ENCODE measurements around the gene VTCN1. TPM values are rescaled to one million over a fixed set of nuclear protein-coding genes. Genes with fewer than 3 reads are reported as not detected.

The VTCN1 gene
- total RNA-seq, 3 donors from 2014 or later = 0.16 to 97.0 (median 52.1) TPM

DNA sequence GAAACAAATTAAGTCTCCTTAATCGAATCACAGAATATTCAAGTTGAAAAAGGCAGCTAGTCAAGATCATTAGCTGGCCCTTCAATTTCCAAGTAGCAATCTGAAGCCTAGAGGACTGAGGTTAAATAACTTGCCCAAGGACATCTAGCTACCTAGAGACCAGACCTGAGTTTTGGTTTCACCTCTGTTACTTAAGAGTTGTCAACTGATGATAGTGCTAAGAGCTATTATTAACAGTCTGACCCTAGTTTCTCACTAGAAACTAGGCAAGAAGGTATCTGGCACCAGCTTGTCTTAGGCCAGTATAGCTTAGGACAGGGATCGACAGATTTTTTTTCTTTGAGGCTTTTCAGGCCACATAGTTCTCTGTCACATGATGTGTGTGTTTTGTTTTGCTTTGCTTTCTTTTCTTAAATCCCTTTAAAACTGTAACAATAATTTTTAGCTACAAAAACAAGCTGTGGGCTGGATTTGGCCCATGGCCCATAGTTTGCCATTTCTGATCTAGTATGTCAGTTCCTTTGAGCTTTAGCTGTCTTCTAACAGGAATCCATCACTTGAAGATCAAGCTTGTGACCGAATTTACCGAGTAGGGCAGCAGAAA is 112.3 kb downstream of the VTCN1 start:
- TF ChIP-seq POLR2AphosphoS5 (IDR thresholded peaks at IDR 0.05) (no peak), POLR2A (IDR thresholded peaks at IDR 0.05) (no peak)
- TF ChIP-seq, protein P1, sequence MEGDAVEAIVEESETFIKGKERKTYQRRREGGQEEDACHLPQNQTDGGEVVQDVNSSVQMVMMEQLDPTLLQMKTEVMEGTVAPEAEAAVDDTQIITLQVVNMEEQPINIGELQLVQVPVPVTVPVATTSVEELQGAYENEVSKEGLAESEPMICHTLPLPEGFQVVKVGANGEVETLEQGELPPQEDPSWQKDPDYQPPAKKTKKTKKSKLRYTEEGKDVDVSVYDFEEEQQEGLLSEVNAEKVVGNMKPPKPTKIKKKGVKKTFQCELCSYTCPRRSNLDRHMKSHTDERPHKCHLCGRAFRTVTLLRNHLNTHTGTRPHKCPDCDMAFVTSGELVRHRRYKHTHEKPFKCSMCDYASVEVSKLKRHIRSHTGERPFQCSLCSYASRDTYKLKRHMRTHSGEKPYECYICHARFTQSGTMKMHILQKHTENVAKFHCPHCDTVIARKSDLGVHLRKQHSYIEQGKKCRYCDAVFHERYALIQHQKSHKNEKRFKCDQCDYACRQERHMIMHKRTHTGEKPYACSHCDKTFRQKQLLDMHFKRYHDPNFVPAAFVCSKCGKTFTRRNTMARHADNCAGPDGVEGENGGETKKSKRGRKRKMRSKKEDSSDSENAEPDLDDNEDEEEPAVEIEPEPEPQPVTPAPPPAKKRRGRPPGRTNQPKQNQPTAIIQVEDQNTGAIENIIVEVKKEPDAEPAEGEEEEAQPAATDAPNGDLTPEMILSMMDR (IDR thresholded peaks at IDR 0.05) = no peak
- no peaks in the 10 kb centered on the region for H3K36me3 ChIP-seq
- no peaks in the 10 kb centered on the region for H3K27me3 ChIP-seq
- H3K9me3 ChIP-seq = no peaks in the 10 kb centered on the region
- DNase-seq (ENCODE audit: low spot score in 2 of 2) = no peak
- intact Hi-C loops (cut with DNase I; ENCODE audit: low total_unique reads) = no loop called here
- no peak overlapping the region for H3K27ac ChIP-seq
- no peak overlapping the region for H3K4me3 ChIP-seq
- no peaks in the 10 kb centered on the region for H3K4me1 ChIP-seq

DNA sequence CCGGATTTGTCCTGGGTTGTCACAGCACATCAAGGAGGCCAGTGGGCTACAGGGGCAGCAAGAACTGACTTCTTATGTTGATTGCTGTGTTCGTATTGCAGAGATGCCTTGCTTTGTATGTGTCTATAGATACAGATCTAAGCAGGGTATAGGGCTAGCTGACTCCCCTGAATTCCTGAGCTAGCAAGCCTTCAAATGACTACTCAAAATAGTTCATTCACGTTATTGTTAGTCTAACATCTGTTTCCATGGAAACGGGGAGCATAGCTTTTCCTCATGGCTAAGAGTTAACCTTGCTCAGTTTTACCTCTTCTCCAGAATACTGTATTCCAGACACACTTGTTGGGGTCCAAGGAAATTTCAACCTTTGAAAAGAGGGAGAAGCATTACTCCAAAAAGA is 113.3 kb downstream of the VTCN1 start:
- TF ChIP-seq, protein P1 (IDR thresholded peaks at IDR 0.05) = no peak
- TF ChIP-seq POLR2AphosphoS5 (IDR thresholded peaks at IDR 0.05) (no peak), POLR2A (IDR thresholded peaks at IDR 0.05) (no peak)
- H3K9me3 ChIP-seq = no peaks in the 10 kb centered on the region
- H3K36me3 ChIP-seq = no peaks in the 10 kb centered on the region
- H3K4me1 ChIP-seq = no peaks in the 10 kb centered on the region
- no peaks in the 10 kb centered on the region for H3K27me3 ChIP-seq
- DNase-seq (ENCODE audit: low spot score in 2 of 2) = no peak
- H3K4me3 ChIP-seq = no peak overlapping the region
- H3K27ac ChIP-seq = no peak overlapping the region
- intact Hi-C loops (cut with DNase I; ENCODE audit: low total_unique reads) = no loop called here

DNA sequence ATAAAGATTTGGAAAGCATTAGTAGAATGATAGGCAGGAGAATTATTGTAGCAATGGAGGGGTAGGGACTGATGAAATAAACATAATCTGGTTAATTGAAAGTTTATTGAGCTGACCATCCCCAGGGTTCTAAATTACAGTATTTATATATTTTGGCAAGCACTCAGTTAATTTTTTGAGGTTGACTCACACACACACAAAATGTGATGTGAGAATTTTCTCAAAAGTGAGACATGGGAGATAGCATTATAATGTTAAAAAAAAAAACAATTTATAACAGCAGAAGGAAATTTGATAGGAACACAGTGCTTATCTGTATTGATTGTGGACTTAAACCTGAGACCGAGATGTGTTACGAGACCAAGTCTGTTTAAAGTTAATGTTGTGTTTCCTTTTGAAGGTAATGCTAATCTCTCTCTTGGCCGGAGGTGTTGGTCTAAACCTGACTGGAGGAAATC is 113.7 kb downstream of the VTCN1 start:
- H3K4me1 ChIP-seq = no peaks in the 10 kb centered on the region
- no peak overlapping the region for H3K27ac ChIP-seq
- no peaks in the 10 kb centered on the region for H3K36me3 ChIP-seq
- intact Hi-C loops (cut with DNase I; ENCODE audit: low total_unique reads) = no loop called here
- no peaks in the 10 kb centered on the region for H3K9me3 ChIP-seq
- TF ChIP-seq POLR2AphosphoS5 (IDR thresholded peaks at IDR 0.05) (no peak), POLR2A (IDR thresholded peaks at IDR 0.05) (no peak)
- TF ChIP-seq, protein P1 (IDR thresholded peaks at IDR 0.05) = no peak
- no peak overlapping the region for H3K4me3 ChIP-seq
- H3K27me3 ChIP-seq = no peaks in the 10 kb centered on the region
- no peak for DNase-seq (ENCODE audit: low spot score in 2 of 2)

DNA sequence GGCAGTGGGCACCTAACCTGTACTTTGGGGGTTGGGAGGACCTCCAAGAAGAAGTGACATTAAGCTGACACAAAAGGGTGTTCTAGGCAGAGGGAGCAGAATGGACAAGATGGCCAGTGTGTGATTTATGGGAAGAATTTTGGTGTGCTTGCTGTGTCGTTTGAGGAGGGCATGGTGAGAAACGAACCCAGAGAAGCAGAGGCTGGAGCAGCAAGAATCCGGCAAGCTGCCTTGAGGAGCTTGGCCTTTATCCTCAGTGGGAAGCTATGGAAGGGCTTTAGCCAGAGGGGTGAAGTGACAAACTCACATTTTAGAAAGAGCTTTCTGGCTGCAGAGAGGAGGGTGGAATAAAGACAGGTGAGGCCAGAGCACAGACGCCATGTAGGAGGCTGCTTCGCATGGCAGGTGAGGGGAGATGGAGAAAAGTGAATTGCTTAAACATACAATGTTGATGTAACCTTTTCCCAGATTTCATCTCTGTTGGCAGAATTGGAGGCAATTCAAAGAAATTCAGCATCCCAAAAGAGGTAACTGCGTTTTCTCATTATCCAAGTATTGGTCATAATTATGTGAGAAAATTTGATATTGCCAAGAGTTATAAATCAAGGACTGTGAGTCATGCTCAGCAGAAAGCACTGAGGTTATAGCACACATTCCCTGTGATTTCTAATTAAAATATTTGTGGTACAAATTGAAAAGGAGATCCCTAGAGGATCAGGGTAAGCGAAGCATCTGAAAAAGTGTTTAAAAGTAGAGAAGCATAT is 115.7 kb downstream of the VTCN1 start:
- Histone ChIP-seq H3K27me3 (no peaks in the 10 kb centered on the region), H3K27ac (no peak overlapping the region), H3K4me1 (no peaks in the 10 kb centered on the region), H3K9me3 (no peaks in the 10 kb centered on the region), H3K36me3 (no peaks in the 10 kb centered on the region), H3K4me3 (no peak overlapping the region)
- TF ChIP-seq, protein P1 (IDR thresholded peaks at IDR 0.05) = no peak
- no peak for TF ChIP-seq POLR2AphosphoS5 (IDR thresholded peaks at IDR 0.05)
- TF ChIP-seq POLR2A (IDR thresholded peaks at IDR 0.05) = no peak
- no peak for DNase-seq (ENCODE audit: low spot score in 2 of 2)
- intact Hi-C loops (cut with DNase I; ENCODE audit: low total_unique reads) = no loop called here
